ENCODE measurements around the gene FAM98B.

The FAM98B gene

DNA sequence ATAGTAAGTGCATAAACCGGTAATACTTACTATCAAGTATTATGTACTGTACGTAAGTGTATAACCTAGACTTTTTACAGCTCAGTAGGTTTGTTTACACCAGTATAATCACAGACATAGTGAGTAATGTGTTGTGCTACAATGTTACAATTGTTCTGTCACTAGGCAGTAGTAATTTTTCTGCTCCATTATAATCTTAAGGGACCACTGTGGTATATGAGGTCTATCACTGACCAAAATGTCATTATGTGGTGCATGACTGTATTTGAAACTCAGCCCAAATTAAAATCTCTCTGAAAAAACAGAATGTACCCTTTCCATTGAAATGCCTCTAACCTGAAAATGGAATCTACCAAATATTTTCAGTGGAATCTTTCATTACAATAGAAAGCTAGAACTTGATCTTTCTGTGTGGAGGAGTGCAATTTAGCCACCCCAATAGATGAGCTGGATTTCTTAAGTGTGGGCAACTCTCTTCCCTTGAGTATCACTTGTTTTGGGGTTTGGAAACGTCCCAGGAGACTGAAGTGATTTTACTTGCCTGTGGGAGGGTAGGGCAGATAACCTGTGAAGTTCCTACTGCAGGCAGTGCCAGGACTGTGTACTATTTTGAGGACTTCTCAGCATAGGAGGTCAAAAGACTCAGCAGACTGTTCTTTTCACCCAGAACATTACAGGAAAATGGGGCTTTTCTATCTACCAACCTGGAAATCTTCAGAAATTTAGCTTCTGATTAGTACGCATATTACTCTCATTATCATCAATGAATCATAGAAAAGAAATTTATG lies 50.9 kb downstream of the FAM98B start:
- in situ Hi-C loops (cut with HindIII; ENCODE audit: low sequenced_read_pairs): no loop called here

DNA sequence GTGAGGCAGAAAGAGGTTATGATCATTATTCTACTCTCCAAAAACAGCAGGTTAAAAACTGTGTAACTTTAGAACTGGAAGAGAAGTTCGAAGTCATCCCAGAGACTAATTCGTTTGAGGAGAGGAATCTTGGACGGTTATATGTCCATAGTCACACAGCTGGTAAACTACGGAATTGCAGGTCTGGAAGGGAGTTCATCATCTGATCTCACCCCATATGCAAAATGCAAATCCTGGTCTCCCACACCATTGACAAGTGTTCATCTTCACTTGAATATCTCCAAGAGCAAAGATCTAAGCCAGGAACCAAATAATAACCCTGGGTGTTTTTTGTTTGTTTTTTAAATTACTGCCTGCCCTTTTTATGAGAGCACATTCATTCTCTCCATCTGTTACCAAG lies 53.1 kb downstream of the FAM98B start:
- in situ Hi-C loops (cut with HindIII; ENCODE audit: low sequenced_read_pairs): no loop called here

DNA sequence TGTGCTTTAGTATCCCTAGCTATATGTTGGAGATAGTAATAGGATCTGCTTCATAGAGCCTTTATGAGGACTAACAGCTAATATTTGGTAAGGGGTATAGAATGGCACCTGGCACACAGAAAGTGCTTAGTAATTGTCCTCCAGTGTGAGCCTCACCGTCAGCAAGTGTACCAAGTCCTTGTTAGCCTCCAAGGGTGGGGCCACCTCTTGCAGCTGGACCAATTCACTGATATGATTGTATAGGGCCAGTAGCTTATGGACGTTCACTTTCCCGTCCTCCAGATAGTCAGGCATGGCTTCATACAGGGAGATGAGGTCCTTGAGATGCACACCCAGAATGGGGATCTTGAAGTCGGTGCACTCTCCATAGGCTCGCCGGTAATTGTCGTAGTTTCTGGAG lies 53.6 kb downstream of the FAM98B start:
- in situ Hi-C loops (cut with HindIII; ENCODE audit: low sequenced_read_pairs): no loop called here

DNA sequence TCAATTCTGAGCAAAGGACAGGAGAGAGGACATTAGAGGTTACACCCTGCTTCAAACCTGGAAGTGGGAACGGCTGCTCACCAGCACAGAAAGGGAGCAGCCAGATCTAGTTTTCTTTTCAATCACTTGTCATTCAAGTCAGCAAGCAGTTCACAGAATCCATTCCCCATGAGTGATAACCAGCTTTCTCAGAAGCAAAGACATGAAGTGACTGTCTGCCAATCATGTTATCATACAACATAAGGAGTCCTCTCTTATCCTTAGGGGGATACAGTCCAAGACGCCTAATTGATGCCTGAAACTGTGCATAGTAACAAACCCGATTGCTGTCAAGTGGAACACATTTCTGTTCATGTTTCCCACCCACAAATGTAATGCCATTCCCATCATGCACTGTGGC lies 54.7 kb downstream of the FAM98B start:
- in situ Hi-C loops (cut with HindIII; ENCODE audit: low sequenced_read_pairs): no loop called here

DNA sequence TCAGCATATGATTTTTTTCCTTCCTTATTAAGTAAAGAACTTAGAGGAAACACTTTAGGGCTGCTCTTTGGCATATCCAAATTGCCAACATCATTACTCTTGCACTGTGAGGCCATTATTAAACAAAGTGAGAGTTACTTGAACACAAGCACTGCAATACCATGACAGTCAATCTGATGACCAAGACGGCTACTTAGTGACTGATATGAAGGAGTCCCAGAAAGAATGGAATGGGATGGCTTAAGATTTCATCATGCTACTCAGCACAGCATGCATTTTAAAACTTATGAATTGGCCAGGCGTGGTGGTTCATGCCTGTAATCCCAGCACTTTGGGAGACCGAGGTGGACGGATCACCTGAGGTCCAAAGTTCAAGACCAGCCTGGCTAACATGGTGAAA lies 55.2 kb downstream of the FAM98B start:
- in situ Hi-C loops (cut with HindIII; ENCODE audit: low sequenced_read_pairs): no loop called here

DNA sequence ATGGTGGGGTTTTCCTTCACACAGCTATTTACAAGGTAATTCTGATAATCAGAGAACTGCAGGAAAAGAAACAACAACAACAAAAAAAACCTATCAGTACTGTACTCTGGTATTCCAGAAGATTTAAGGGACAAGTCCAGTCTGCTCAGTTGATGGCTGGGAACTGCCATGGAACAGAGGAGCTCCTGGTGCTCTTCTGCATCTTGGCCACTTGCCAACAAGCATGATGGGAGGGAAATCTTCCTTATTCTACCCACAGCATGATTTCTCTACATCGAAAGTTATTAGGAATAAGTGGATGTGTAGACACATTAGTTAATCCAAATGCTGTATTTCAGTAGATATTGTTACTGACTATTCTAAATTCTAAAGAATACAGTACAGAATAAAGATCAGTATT lies 59.0 kb downstream of the FAM98B start:
- in situ Hi-C loops (cut with HindIII; ENCODE audit: low sequenced_read_pairs): no loop called here

DNA sequence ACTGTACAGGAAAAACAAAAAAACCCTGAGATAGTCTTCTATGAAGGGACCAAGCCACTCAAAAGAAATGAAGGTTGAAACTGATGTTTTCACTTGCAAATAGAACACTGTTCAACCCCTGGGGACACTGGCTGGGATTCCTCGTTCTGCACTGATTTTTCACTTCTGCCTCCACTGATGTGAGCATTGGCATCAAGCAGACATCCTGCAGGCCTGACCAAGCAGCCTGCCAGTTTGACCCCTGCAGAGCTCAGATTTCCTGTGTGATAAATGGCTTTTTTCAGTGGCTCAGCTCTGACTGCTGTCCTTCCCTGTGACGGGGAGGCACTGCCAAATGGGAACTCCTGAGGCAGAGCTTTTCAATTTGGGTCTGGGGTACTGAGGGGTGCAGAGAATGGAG lies 60.7 kb downstream of the FAM98B start:
- in situ Hi-C loops (cut with HindIII; ENCODE audit: low sequenced_read_pairs): no loop called here

DNA sequence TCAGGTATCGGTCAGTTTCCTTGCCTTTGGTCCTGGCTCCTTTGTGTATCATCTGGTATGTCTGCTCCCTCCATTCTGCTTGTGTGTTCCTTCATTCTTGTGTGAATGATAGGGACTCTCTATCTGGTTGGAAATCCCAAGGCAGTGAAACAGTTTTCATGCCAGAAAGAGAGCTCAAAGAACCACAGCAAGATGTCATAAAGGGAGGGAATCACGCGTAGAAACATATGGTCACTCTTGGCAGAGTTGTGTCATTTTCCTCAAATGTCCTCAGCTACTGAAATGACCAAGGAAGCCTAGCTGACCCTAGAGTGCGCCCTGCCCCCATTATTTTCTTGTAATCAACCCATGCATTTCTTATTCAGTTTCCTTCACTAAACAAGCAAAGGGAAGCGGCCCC lies 62.7 kb downstream of the FAM98B start:
- in situ Hi-C loops (cut with HindIII; ENCODE audit: low sequenced_read_pairs): no loop called here

DNA sequence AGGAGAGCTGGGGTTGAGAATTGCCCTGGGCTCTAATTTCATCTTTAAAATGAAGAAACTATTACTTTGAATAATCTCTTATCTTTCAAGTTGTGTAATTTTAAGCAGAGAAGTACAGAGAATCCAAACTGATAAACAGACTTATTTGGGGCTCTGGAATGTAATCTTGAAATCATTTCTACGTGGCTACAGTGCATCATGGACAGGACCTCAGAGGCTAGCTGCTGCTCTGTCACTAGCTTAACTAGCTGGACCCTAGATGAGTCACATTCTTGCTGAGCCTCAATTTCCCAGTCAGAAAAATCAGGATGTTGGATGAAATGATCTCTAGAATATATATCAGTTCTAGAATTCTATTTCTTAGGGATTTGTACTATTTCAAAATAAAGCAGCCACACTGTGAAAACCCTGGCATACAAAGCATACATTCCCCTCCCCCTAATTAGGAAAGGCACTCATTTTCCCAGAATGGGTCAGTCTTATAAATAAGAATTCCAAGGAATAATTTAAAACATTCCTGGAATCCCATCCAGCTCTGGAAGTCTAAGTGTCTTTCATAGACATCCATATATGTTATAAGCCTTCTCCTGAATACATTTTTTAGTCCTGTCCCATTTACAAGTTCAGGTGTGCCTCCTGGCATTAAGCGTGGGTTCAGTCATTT lies 63.5 kb downstream of the FAM98B start:
- in situ Hi-C loops (cut with HindIII; ENCODE audit: low sequenced_read_pairs): no loop called here

DNA sequence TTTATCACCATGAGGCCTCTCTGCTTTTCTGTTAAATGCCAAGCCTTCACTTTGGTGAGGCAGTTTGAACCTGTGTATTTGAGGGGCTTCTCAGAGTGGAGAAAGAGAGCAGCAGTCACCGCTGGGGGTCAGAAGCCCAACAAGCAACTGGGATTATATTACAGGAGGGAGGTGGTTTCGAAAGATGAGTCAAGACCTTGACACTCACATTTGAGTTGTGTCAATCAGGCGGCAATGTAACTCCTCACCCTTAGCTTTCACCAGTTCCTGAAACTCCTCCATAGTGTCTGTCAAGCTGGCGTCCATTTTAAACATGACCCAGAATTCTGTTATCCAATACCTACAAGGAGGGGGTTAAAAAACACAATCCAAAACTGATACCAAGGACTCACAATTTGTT lies 64.2 kb downstream of the FAM98B start:
- in situ Hi-C loops (cut with HindIII; ENCODE audit: low sequenced_read_pairs): no loop called here

DNA sequence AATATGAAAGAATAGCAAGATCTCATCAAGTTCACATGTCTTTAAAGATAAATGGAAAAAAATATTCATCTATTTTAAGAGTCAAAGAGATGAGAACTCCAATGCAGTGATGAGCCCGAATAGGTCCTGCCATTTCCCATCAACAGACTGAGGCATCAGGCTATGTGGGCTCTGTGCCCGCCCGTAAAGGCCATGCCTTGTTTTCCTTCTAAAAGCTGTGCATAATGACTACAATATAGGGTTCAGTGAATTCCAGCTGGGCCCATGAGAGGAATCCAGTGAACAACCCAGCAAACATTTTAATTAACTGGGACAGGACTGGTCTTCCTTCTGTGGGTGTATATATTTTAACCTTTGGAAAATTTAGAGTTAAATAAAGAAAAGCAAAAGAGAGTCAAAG lies 66.1 kb downstream of the FAM98B start:
- in situ Hi-C loops (cut with HindIII; ENCODE audit: low sequenced_read_pairs): no loop called here

DNA sequence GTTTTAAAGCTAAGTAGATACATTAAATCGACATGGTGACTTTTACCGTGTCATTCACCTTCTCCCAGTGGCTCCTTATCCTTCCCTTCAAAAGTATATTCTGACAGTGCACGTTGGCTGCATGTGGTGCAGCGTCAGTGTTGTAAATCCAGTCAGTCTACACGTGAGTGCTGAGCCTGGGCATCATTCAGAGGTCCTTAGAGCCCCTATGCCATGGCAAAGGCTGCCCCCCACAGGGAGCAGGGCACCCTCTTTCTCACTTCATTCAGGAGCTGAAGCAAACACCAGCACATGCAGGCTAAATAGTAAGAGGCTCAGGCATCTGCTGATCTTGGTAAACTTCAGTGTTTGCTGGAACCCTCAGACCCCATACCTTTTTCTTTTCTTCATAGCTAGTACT lies 67.4 kb downstream of the FAM98B start:
- in situ Hi-C loops (cut with HindIII; ENCODE audit: low sequenced_read_pairs): no loop called here

DNA sequence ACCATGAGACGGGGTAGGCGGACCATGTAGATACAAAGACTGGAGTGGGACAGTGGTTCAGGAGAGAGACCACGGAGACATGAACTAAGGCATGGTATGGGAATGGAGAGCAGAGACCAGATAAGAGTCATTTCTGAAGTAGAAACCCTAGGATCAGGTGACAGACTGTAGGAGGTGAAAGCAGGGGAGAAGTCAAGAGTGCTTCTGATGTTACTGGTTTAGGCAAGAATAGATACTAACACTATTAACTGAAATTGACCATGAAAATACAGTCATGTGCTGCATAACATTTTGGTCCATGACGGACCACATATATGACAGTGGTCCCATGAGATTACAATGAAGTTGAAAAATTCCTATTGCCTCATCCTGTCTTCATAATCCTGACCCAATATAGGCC lies 69.0 kb downstream of the FAM98B start:
- in situ Hi-C loops (cut with HindIII; ENCODE audit: low sequenced_read_pairs): no loop called here

DNA sequence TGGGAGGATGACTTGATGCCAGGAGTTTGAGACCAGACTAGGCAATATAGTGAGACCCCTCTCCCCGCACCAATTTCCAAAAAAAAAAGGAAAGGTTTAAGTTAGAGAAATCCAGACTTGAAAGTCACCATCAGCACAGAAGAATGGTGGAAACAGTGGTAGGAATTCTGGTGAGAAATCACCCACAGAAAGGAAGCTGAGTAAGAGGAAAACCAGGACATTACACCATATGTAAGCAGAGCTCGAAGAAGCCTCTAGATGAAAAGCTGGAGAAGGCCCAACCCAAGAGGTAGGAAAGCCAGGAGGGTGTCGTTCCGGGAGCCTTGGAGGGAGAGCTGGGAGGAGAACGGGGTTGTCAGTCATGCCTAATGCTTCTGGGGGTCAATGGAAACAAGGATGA lies 70.2 kb downstream of the FAM98B start:
- in situ Hi-C loops (cut with HindIII; ENCODE audit: low sequenced_read_pairs): no loop called here

DNA sequence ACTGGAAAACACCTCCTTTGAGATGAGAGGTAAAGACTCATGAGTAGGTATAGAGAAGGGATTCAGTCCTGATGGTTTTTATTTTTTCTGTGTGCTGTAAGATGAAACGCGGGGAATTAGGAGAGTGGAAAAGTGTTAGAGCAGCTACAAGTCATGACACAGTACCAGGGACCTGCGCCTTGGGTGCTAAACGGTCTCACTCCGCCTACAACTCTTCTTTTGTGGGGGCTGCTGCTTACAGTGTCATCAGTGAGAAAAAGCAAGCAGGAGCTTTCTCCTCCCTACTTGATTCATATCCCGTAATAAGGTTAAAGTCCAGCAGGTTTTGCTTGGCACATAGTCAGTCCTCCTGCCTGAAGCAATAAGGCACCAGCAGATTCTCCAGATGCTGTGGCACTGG lies 71.6 kb downstream of the FAM98B start:
- in situ Hi-C loops (cut with HindIII; ENCODE audit: low sequenced_read_pairs): no loop called here

DNA sequence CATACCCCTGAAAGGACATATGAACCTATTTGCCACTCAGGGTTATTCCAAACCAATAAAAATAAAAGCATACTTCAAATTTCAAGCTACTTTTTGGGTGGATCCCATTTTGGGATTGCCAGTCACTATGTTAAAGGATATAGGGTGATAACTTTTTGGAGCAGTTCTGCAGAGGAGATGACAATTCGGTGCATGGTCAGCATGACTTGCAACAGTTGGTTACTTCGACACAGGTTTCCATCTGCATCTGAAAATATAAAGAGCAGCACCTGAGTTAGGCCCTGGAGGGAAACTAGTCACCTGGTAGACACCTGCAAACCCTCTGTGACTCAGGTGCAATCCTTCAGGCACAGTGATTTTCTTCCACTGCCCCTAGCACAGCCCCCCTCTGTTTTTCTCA lies 72.2 kb downstream of the FAM98B start:
- in situ Hi-C loops (cut with HindIII; ENCODE audit: low sequenced_read_pairs): no loop called here

DNA sequence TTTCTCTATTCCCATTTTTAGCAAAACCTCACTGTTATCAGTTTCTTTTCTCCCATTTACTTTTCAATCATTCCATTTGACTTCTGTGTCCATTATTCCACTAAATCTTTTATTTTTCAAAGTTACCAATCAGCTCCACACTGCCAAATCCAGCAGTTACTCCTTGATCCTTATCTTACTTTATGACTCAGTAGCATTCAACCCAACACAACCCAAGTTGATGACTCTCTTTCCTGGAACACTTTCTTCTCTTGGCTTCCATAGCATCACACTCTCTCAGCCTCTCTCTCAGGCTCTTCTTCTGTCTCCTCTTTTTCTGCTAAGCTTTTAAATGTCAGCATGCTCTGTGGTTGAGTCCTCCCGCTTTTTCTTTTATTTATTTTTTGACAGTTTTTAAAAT lies 74.4 kb downstream of the FAM98B start:
- in situ Hi-C loops (cut with HindIII; ENCODE audit: low sequenced_read_pairs): no loop called here

DNA sequence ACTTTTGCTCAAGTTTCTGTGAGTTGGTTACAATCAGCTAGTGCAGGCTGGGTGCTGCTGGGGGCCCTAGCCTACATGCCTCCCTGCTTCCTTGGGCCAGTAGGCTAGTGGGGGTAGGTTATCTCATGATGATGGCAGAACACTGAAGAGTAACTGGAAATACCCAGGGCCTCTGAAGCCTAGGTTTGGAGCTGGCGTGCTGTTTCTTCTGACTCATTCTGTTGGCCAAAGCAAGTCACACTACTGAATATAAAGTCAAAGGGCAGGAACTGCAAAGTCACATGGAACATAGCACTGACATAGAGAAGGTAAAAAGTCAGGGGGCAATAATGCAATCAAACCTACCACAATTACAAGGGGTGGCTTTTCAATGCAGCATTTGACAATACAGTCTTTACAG lies 76.2 kb downstream of the FAM98B start:
- in situ Hi-C loops (cut with HindIII; ENCODE audit: low sequenced_read_pairs): no loop called here

DNA sequence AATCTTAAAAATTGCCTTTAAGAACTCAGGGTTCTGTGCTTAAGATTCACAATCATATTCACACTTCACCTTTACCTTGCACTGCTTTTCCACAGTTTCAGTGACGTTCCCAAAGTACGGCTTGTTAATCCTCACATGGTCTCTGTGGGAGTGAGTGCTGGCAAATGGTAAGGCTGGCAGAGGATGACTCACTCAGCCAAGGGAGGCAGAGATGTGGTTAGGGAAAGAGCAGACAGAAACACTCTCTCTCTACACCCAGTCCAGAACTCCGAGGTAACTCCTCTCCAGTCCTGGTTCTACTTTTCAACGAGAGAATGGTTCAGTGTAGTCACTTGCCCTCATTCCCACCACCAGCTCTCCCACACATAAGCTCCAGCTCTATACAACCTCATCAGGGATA lies 77.6 kb downstream of the FAM98B start:
- in situ Hi-C loops (cut with HindIII; ENCODE audit: low sequenced_read_pairs): no loop called here

DNA sequence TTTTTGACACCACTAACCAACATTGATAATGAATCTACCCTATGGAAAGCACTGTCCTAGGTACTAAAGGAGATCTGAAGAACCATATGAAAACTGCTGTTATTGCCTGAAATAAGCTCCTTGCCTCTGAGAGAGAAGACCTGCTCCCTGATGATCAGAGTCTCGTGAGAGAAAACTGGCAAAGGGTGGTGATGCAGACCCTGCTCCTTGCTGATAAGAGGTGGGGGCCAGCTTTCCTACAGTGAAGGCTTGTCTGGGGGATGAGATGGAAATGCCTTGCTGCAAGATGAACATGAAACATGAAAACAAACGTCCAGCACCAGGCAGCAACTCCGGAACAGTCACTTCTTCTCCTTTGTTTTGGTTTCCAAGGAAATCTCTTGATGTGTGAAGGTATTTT lies 78.8 kb downstream of the FAM98B start:
- in situ Hi-C loops (cut with HindIII; ENCODE audit: low sequenced_read_pairs): no loop called here

DNA sequence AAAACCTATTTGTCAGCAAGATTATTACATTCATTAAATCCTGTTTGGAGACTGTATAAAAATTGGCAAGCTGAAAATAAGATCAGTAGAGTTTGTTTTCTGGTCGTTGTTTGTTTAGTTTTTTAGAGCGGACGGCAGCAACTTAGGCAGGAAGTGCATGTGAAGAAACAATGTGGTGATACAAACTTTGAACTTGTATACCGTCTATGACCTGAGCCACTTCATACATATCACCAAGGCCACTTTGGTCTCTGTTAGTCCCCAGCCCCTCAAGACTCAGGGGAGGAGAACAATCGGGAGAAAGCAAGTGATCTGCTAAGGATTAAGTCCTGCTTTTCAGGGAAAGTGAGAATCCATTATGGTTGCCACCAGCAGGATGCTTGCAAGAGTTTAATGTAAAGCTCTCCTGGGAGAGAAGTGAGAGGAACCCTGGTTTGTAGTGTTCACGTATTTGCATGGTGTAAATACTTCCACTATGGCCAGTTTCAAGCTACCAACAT lies 79.5 kb downstream of the FAM98B start:
- in situ Hi-C loops (cut with HindIII; ENCODE audit: low sequenced_read_pairs): no loop called here

DNA sequence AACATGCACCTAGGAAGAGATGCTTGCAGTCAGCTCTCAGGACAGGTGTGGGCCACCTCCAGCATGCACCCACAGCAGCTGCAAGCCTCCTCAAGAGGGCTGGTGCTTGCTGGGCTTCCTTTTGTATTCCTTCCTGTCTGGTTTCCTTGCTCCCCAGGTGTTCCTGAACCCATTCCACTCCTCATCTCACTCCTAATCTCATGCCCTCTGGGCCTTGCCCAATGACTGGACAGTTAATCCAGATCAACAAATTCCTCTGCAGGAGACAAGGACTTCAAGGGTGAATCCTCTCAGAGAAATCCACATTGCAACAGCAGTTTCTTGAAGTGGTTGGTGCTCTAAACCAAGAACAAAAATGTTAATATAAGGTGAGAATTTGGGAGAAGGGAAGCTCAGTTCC lies 80.0 kb downstream of the FAM98B start:
- in situ Hi-C loops (cut with HindIII; ENCODE audit: low sequenced_read_pairs): no loop called here

DNA sequence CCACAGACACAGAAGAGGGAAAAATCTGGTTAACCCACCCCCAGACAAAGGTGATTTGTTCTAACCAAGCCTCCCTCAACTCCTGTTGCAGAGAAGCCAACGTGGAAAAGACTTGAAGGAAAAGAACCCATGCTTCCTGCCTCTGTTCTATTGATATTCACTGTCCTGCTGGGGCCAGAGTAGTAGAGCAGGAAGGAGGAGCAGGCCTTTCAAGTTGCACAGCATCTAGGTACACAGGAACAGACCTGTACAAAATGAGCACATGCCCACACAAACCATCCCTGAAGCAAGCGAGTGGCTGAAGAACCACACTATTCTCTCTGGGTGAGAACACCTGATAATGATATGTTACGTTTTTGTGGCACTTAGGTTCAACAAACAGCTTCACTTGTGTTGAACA lies 80.8 kb downstream of the FAM98B start:
- in situ Hi-C loops (cut with HindIII; ENCODE audit: low sequenced_read_pairs): no loop called here
